H9 (cell line): ENCODE data around the gene CERK. TPM values are rescaled to one million over a fixed set of nuclear protein-coding genes. Genes with fewer than 3 reads are reported as not detected.
A peak's percentile ranks its signal among the peaks of the same experiment; 100 is the strongest.

ENCODE experiments used
- DNase-seq: peaks from one replicate; pipeline ENCODE4 v3.0.0-alpha.2; 2017
- H2AFZ ChIP-seq: one replicate; pipeline ENCODE4 v1.6.1; 2013; ENCODE audit warnings: mild to moderate bottlenecking, low read length, control low read depth, moderate library complexity
- H2AK5ac ChIP-seq: 2 replicates; pipeline ENCODE4 v1.6.1; 2013; ENCODE audit warnings: low read length, control low read depth, mixed read lengths; ENCODE audit not compliant: insufficient read length
- H2BK120ac ChIP-seq: one replicate; pipeline ENCODE4 v1.6.1; 2013; ENCODE audit warnings: low read depth, mild to moderate bottlenecking, low read length, control low read depth, inconsistent platforms; ENCODE audit not compliant: poor library complexity, severe bottlenecking
- H2BK12ac ChIP-seq: 2 replicates; pipeline ENCODE4 v1.6.1; 2013; ENCODE audit warnings: low read length, control low read depth, mixed read lengths, low read depth; ENCODE audit not compliant: insufficient read length
- H2BK15ac ChIP-seq: 2 replicates; pipeline ENCODE4 v1.6.1; 2013; ENCODE audit warnings: low read depth, low read length, control low read depth
- H2BK20ac ChIP-seq: one replicate; pipeline ENCODE4 v1.6.1; 2013; ENCODE audit warnings: low read depth, mild to moderate bottlenecking, low read length, control low read depth, inconsistent platforms; ENCODE audit not compliant: poor library complexity, severe bottlenecking
- H2BK5ac ChIP-seq: 2 replicates; pipeline ENCODE4 v1.6.1; 2013; ENCODE audit warnings: low read length, control low read depth, mixed read lengths; ENCODE audit not compliant: insufficient read length
- H3K14ac ChIP-seq: 2 replicates; pipeline ENCODE4 v1.6.1; 2013; ENCODE audit warnings: low read length, control low read depth; ENCODE audit not compliant: insufficient read depth
- H3K18ac ChIP-seq: 2 replicates; pipeline ENCODE4 v1.6.1; 2013; ENCODE audit warnings: low read depth, mild to moderate bottlenecking, mixed read lengths, low read length, control low read depth; ENCODE audit not compliant: insufficient read length
- H3K23ac ChIP-seq: 2 replicates; pipeline ENCODE4 v1.6.1; 2013; ENCODE audit warnings: low read length, control low read depth, mixed read lengths, low read depth; ENCODE audit not compliant: insufficient read length
- H3K23me2 ChIP-seq: 2 replicates; pipeline ENCODE4 v1.6.1; 2013; ENCODE audit warnings: low read depth, mild to moderate bottlenecking, mixed read lengths, low read length, control low read depth; ENCODE audit not compliant: insufficient read length, poor library complexity, severe bottlenecking
- H3K27ac ChIP-seq: 2 replicates; pipeline ENCODE4 v1.5.1; 2013; ENCODE audit warnings: low read length, control low read depth, mixed read lengths, low read depth; ENCODE audit not compliant: insufficient read length
- H3K27me3 ChIP-seq: 2 replicates; pipeline ENCODE4 v1.6.1; 2013; ENCODE audit warnings: low read length, control low read depth, inconsistent platforms; ENCODE audit not compliant: insufficient read depth
- H3K4ac ChIP-seq: 2 replicates; pipeline ENCODE4 v1.6.1; 2013; ENCODE audit warnings: low read depth, mild to moderate bottlenecking, control low read depth, inconsistent platforms, low read length, moderate library complexity
- H3K4me1 ChIP-seq: 2 replicates; pipeline ENCODE4 v1.6.1; 2013; ENCODE audit warnings: low read length, control low read depth, inconsistent platforms; ENCODE audit not compliant: insufficient read depth
- H3K4me2 ChIP-seq: 2 replicates; pipeline ENCODE4 v1.6.1; 2013; ENCODE audit warnings: low read length, control low read depth, mixed read lengths; ENCODE audit not compliant: insufficient read length, insufficient read depth
- H3K56ac ChIP-seq: 2 replicates; pipeline ENCODE4 v1.6.1; 2013; ENCODE audit warnings: low read depth, mild to moderate bottlenecking, mixed read lengths, low read length, control low read depth; ENCODE audit not compliant: insufficient read length
- H3K79me1 ChIP-seq: 2 replicates; pipeline ENCODE4 v1.6.1; 2013; ENCODE audit warnings: low read depth, mild to moderate bottlenecking, moderate library complexity, low read length, control low read depth, inconsistent platforms; ENCODE audit not compliant: insufficient read depth, poor library complexity, severe bottlenecking
- H3K79me2 ChIP-seq: 2 replicates; pipeline ENCODE4 v1.6.1; 2013; ENCODE audit warnings: low read length, control low read depth, inconsistent platforms; ENCODE audit not compliant: insufficient read depth
- H3K9ac ChIP-seq: 2 replicates; pipeline ENCODE4 v1.6.1; 2013; ENCODE audit warnings: low read length, control low read depth, mixed read lengths; ENCODE audit not compliant: insufficient read length; ENCODE audit errors: extremely low read depth
- H3K9me3 ChIP-seq: one replicate; pipeline ENCODE4 v1.6.1; 2013; ENCODE audit warnings: low read depth, low read length, inconsistent platforms; ENCODE audit not compliant: control insufficient read depth
- H3T11ph ChIP-seq: one replicate; pipeline ENCODE4 v1.6.1; 2013; ENCODE audit warnings: mild to moderate bottlenecking, low read length, control low read depth, inconsistent platforms
- H4K20me1 ChIP-seq: one replicate; pipeline ENCODE4 v1.6.1; 2013; ENCODE audit not compliant: control insufficient read depth, insufficient read length, insufficient read depth
- H4K5ac ChIP-seq: 2 replicates; pipeline ENCODE4 v1.6.1; 2013; ENCODE audit warnings: low read depth, mild to moderate bottlenecking, mixed read lengths, low read length, control low read depth; ENCODE audit not compliant: insufficient read length
- H4K8ac ChIP-seq: replicated peaks from 2 replicates; pipeline ENCODE4 v1.6.1; 2013; ENCODE audit warnings: low read length, control low read depth, mixed read lengths, low read depth; ENCODE audit not compliant: insufficient read length
- H4K91ac ChIP-seq: 2 replicates; pipeline ENCODE4 v1.6.1; 2013; ENCODE audit warnings: low read depth, mild to moderate bottlenecking, moderate library complexity, mixed read lengths, low read length, control low read depth; ENCODE audit not compliant: insufficient read length
- H3K27ac Mint-ChIP-seq, 3 experiments: 2 replicates in 2 of 3; 3 replicates in 1 of 3; pipeline ENCODE4 v1.8.0; 2020 to 2021; ENCODE audit warnings: mixed read lengths in 3 of 3, mild to moderate bottlenecking in 1 of 3, moderate library complexity in 1 of 3
- H3K27me3 Mint-ChIP-seq: 2 replicates; pipeline ENCODE4 v1.8.0; 2021; ENCODE audit warnings: low read depth, mild to moderate bottlenecking, moderate library complexity, mixed read lengths
- H3K36me3 Mint-ChIP-seq, 3 experiments: 2 replicates in 2 of 3; 3 replicates in 1 of 3; pipeline ENCODE4 v1.8.0; 2020 to 2021; ENCODE audit warnings: low read depth in 3 of 3, mixed read lengths in 3 of 3; ENCODE audit not compliant: insufficient read depth in 1 of 3
- H3K4me1 Mint-ChIP-seq, 2 experiments: 2 replicates each; pipeline ENCODE4 v1.8.0; 2020; ENCODE audit warnings: mixed read lengths in 2 of 2
- H3K4me3 Mint-ChIP-seq, 2 experiments: 2 replicates in 1 of 2; 3 replicates in 1 of 2; pipeline ENCODE4 v1.8.0; 2020 to 2021; ENCODE audit warnings: mild to moderate bottlenecking in 2 of 2, mixed read lengths in 2 of 2, moderate library complexity in 1 of 2
- H3K9me3 Mint-ChIP-seq, 2 experiments: 2 replicates in 1 of 2; 3 replicates in 1 of 2; pipeline ENCODE4 v1.8.0; 2020; ENCODE audit warnings: mild to moderate bottlenecking in 2 of 2, mixed read lengths in 2 of 2, moderate library complexity in 1 of 2
- WGBS: extraction: QIAGEN DNeasy Blood & Tissue Kit; methylation state at CpG from one replicate; pipeline ENCODE4 v1.1.7; 2013; ENCODE audit warnings: missing lambda C conversion rate, low lambda C conversion rate, mixed read lengths; ENCODE audit not compliant: insufficient read length; ENCODE audit errors: extremely low coverage; 5-methylcytosine and 5-hydroxymethylcytosine counted together
- total RNA-seq: library from RNA; stranded (reverse); gene quantifications from 2 replicates; pipeline ENCODE4 v1.2.1, GENCODE V29; 2021
- TF ChIP-seq, protein P1 (sequence below): fragments of 200-600 bp; sonication (generic); conservative IDR thresholded peaks from 3 replicates; pipeline ENCODE4 v1.8.0; 2021; ENCODE audit warnings: antibody characterized with exemption, mild to moderate bottlenecking

The CERK gene
- total RNA-seq, 1 experiment from 2014 or later: 47.1 TPM

DNA sequence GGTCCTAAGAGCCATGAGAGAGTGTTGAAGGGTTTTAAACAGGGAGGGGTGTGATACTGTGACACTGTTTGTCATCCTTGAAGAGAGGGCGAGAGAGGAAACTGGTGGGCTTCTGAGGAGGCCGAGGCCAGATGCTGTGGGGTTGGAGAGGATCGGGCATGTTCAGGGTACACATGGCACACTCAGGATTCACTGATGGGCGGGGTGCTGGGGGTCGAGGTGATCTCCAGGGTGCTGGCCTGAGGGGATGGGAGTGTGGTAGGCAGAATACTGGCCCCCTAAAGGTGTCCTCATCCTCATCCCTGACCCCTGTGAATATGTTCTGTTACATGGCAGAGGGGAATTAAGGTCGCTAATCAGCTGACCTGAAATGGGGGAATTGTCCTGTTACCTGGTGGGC lies 31.7 kb upstream of the CERK start:
- no peaks in the 10 kb centered on the region; the same call in 1 of the 2 replicates for H3K4me1 ChIP-seq

More for the DNA sequence above, 31.7 kb upstream of the CERK start:
- Histone ChIP-seq H3K27ac (no peak overlapping the region), H3K9ac (no peak overlapping the region), H2AK5ac (no peak overlapping the region), H4K8ac (no peak overlapping the region), H3K4ac (no peak overlapping the region), H3K4me2 (no peak overlapping the region), H4K91ac (no peak overlapping the region), H4K5ac (no peak overlapping the region), H2BK12ac (no peak overlapping the region), H3K23me2 (peaks cover 4% of the 10 kb centered on the region), H3K14ac (no peak overlapping the region), H2BK5ac (no peak overlapping the region), H2BK15ac (no peak overlapping the region), H3K9me3 (no peaks in the 10 kb centered on the region), H3K56ac (no peak overlapping the region), H3K18ac (no peak overlapping the region), H2BK20ac (no peak overlapping the region), H3K27me3 (no peaks in the 10 kb centered on the region), H3K79me2 (peaks cover 14% of the 10 kb centered on the region; the same call in 1 of the 2 replicates), H4K20me1 (peaks cover 2% of the 10 kb centered on the region), H3K79me1 (no peaks in the 10 kb centered on the region), H3K23ac (no peak overlapping the region), H2AFZ (no peak overlapping the region), H3T11ph (no peak overlapping the region), H2BK120ac (no peak overlapping the region)
- Mint-ChIP-seq H3K4me3 (no peak overlapping the region; a peak in 1 of 5 replicates), H3K9me3 (no peaks in the 10 kb centered on the region), H3K36me3 (peaks cover 0 to 18% (median 3%) of the 10 kb centered on the region in 3 experiments; a peak in 4 of 7 replicates), H3K4me1 (peaks cover 15 to 17% of the 10 kb centered on the region in 2 experiments), H3K27me3 (no peaks in the 10 kb centered on the region), H3K27ac (peak overlapping the region; percentile 19 to 41 (median 28); a peak in 4 of 7 replicates)
- DNase-seq: no peak
- TF ChIP-seq, protein P1, sequence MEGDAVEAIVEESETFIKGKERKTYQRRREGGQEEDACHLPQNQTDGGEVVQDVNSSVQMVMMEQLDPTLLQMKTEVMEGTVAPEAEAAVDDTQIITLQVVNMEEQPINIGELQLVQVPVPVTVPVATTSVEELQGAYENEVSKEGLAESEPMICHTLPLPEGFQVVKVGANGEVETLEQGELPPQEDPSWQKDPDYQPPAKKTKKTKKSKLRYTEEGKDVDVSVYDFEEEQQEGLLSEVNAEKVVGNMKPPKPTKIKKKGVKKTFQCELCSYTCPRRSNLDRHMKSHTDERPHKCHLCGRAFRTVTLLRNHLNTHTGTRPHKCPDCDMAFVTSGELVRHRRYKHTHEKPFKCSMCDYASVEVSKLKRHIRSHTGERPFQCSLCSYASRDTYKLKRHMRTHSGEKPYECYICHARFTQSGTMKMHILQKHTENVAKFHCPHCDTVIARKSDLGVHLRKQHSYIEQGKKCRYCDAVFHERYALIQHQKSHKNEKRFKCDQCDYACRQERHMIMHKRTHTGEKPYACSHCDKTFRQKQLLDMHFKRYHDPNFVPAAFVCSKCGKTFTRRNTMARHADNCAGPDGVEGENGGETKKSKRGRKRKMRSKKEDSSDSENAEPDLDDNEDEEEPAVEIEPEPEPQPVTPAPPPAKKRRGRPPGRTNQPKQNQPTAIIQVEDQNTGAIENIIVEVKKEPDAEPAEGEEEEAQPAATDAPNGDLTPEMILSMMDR: no peak
- no CpG with 5 or more reads among the region's 6 CpGs for WGBS
